Body of pancreas (tissue), 4 donors: ENCODE data around the gene EBF4. TPM values are rescaled to one million over a fixed set of nuclear protein-coding genes. Genes with fewer than 3 reads are reported as not detected.

Experiments used
- ATAC-seq: fragments of 150-250 bp; one replicate; pipeline ENCODE4 v1.9.1; 2016
- DNase-seq, 4 donors: peaks; one replicate each; pipeline ENCODE4 v3.0.0-alpha.2; 2019
- H3K27ac ChIP-seq, 4 donors: fragments of 200-600 bp; sonication (generic); 1 replicate in 3 of 4; 2 replicates in 1 of 4; pipeline versions ENCODE4 v1.5.1 to v1.6.1; 2016 to 2019; ENCODE audit warnings: mild to moderate bottlenecking in 1 of 4, mixed read lengths in 1 of 4, moderate library complexity in 1 of 4
- H3K27me3 ChIP-seq, 2 donors: fragments of 200-600 bp; sonication (generic); one replicate each; pipeline ENCODE4 v1.6.0; 2016; ENCODE audit warnings: mild to moderate bottlenecking in 1 of 2
- H3K36me3 ChIP-seq, 2 donors: fragments of 200-600 bp; sonication (generic); replicated peaks in 1 of 2; 2 replicates each; pipeline ENCODE4 v1.5.1; 2016; ENCODE audit warnings: low read depth in 2 of 2; ENCODE audit not compliant: insufficient read depth in 1 of 2
- H3K4me1 ChIP-seq: fragments of 200-600 bp; sonication (generic); one replicate; pipeline ENCODE4 v1.6.0; 2016
- H3K4me3 ChIP-seq, 2 donors: fragments of 200-600 bp; sonication (generic); 1 replicate in 1 of 2; 2 replicates in 1 of 2; pipeline ENCODE4 v1.5.1; 2016 to 2019
- H3K9me3 ChIP-seq, 3 donors: fragments of 200-600 bp; sonication (generic); 1 replicate in 2 of 3; 2 replicates in 1 of 3; pipeline ENCODE4 v1.5.1; 2016
- CTCF ChIP-seq, 7 experiments: fragments of 450-650 bp in 4 of 7; fragments of 200-600 bp in 3 of 7; sonication (generic) in 3 of 7; IDR thresholded peaks; one replicate each; pipeline ENCODE4 v1.5.1; 2016 to 2019; ENCODE audit warnings: antibody characterized with exemption in 7 of 7
- POLR2A ChIP-seq, 3 donors: fragments of 450-650 bp; IDR thresholded peaks; one replicate each; pipeline ENCODE4 v1.6.1; 2016; ENCODE audit warnings: antibody characterized with exemption in 3 of 3, mild to moderate bottlenecking in 2 of 3
- WGBS, 2 donors: methylation state at CpG; one replicate each; pipeline ENCODE4 v1.1.5; 2017; 5-methylcytosine and 5-hydroxymethylcytosine counted together
- intact Hi-C: fragments of 100-400 bp; cut with DNase I; formaldehyde crosslinking; loops from one replicate; pipeline ENCODE4 v1.15.1; 2023
- total RNA-seq, 2 donors: library from RNA; depleted of rRNA; stranded (reverse); fragments of >200 nt; gene quantifications; one replicate each; pipeline ENCODE4 v1.1.0, GENCODE V29; 2016

Gene EBF4
- total RNA-seq, 2 donors from 2014 or later, result 9.6 to 13.0 TPM

- H3K9me3 ChIP-seq, result no peaks in the 10 kb centered on the region
- DNase-seq (no peak), ATAC-seq (no peak)
- intact Hi-C loops, result no loop called here
- TF ChIP-seq POLR2A (IDR thresholded peaks at IDR 0.05) (no peak), CTCF (IDR thresholded peaks at IDR 0.05) (no peak)
- no peak overlapping the region for H3K4me3 ChIP-seq
- no peaks in the 10 kb centered on the region for H3K36me3 ChIP-seq
- no peak overlapping the region for H3K27ac ChIP-seq
- peaks cover 0 to 7% of the 10 kb centered on the region in 2 donors for H3K27me3 ChIP-seq
- WGBS, 2 donors, result 66 to 68% methylated on average over 4 to 16 of the region's 16 CpGs
- H3K4me1 ChIP-seq, result peaks cover 23% of the 10 kb centered on the region
These were observed 104.8 kb downstream of the EBF4 start for GRCh38 chr20:2797136-2797983.

- intact Hi-C loops, result no loop called here
- no peak for DNase-seq
- 27 to 79% methylated on average over 3 to 19 of the region's 19 CpGs for WGBS, 2 donors
- Histone ChIP-seq H3K9me3 (no peaks in the 10 kb centered on the region), H3K27me3 (peaks cover 0 to 7% of the 10 kb centered on the region in 2 donors), H3K27ac (no peak overlapping the region), H3K36me3 (no peaks in the 10 kb centered on the region), H3K4me3 (no peak overlapping the region), H3K4me1 (peaks cover 23% of the 10 kb centered on the region)
- no peak for ATAC-seq
- no peak for TF ChIP-seq POLR2A (IDR thresholded peaks at IDR 0.05)
- no peak for TF ChIP-seq CTCF (IDR thresholded peaks at IDR 0.05)
These were observed 105.7 kb downstream of the EBF4 start for GRCh38 chr20:2798095-2798805.

GRCh38 chr20:2798814-2799213, 106.2 kb downstream of the EBF4 start:
- Histone ChIP-seq H3K27ac (no peak overlapping the region), H3K4me1 (peaks cover 23% of the 10 kb centered on the region), H3K4me3 (no peak overlapping the region), H3K27me3 (peaks cover 0 to 7% of the 10 kb centered on the region in 2 donors), H3K9me3 (no peaks in the 10 kb centered on the region), H3K36me3 (no peaks in the 10 kb centered on the region)
- ATAC-seq (no peak), DNase-seq (no peak)
- intact Hi-C loops, result no loop called here
- 58 to 93% methylated on average over 5 to 6 of the region's 6 CpGs for WGBS, 2 donors
- TF ChIP-seq CTCF (IDR thresholded peaks at IDR 0.05) (no peak), POLR2A (IDR thresholded peaks at IDR 0.05) (no peak)

- H3K9me3 ChIP-seq, result no peaks in the 10 kb centered on the region
- TF ChIP-seq CTCF (IDR thresholded peaks at IDR 0.05) (no peak), POLR2A (IDR thresholded peaks at IDR 0.05) (no peak)
- no peaks in the 10 kb centered on the region for H3K36me3 ChIP-seq
- ATAC-seq (no peak), DNase-seq (no peak)
- peaks cover 23% of the 10 kb centered on the region for H3K4me1 ChIP-seq
- intact Hi-C loops, result no loop called here
- no peak overlapping the region for H3K4me3 ChIP-seq
- 55 to 63% methylated on average over 8 to 9 of the region's 9 CpGs for WGBS, 2 donors
- H3K27me3 ChIP-seq, result peaks cover 0 to 9% of the 10 kb centered on the region in 2 donors
- H3K27ac ChIP-seq, result no peak overlapping the region
These were observed 106.7 kb downstream of the EBF4 start for GRCh38 chr20:2799271-2799670.
